Measurements from ENCODE around the gene SNX4.
"Not testable (repeated sequence)": the region's sequence is repeated elsewhere in the genome, so short reads cannot be mapped to it uniquely, and the experiment has no call there.

SNX4 gene

GRCh38 chr3:125414669-125415068 lies 105.3 kb downstream of the SNX4 start:
- no peak overlapping the region for H3K4me3 ChIP-seq (ENCODE audit: low read depth in 1 of 2, low read length in 2 of 2)
- no peak overlapping the region for H3K9ac ChIP-seq (ENCODE audit: low read depth in 1 of 2, low read length in 2 of 2)
- H3K27ac ChIP-seq (ENCODE audit: low read depth, low read length) = no peak overlapping the region
- no peaks in the 10 kb centered on the region for H3K36me3 ChIP-seq (ENCODE audit: control insufficient read depth in 1 of 2, insufficient read depth in 2 of 2, low read length in 2 of 2)
- peaks cover 0 to 5% of the 10 kb centered on the region in 2 donors for H3K9me3 ChIP-seq (ENCODE audit: control insufficient read depth in 1 of 2, low read length in 2 of 2)
- H3K27me3 ChIP-seq (ENCODE audit: control insufficient read depth in 1 of 2, insufficient read depth in 2 of 2, low read length in 2 of 2) = peaks cover 0 to 4% of the 10 kb centered on the region in 2 donors
- no peaks in the 10 kb centered on the region for H3K4me1 ChIP-seq (ENCODE audit: control insufficient read depth in 1 of 2, insufficient read depth in 2 of 2, low read length in 2 of 2)

- Histone ChIP-seq H3K36me3 (ENCODE audit: control insufficient read depth in 1 of 2, insufficient read depth in 2 of 2, low read length in 2 of 2) (no peaks in the 10 kb centered on the region), H3K4me3 (ENCODE audit: low read depth in 1 of 2, low read length in 2 of 2) (no peak overlapping the region), H3K27ac (ENCODE audit: low read depth, low read length) (no peak overlapping the region), H3K9ac (ENCODE audit: low read depth in 1 of 2, low read length in 2 of 2) (no peak overlapping the region), H3K9me3 (ENCODE audit: control insufficient read depth in 1 of 2, low read length in 2 of 2) (no peaks in the 10 kb centered on the region), H3K4me1 (ENCODE audit: control insufficient read depth in 1 of 2, insufficient read depth in 2 of 2, low read length in 2 of 2) (no peaks in the 10 kb centered on the region), H3K27me3 (ENCODE audit: control insufficient read depth in 1 of 2, insufficient read depth in 2 of 2, low read length in 2 of 2) (peaks cover 0 to 4% of the 10 kb centered on the region in 2 donors)
These were observed 109.1 kb downstream of the SNX4 start for GRCh38 chr3:125410922-125411321.

GRCh38 chr3:125406070-125406469 lies 113.9 kb downstream of the SNX4 start:
- no peaks in the 10 kb centered on the region for H3K27me3 ChIP-seq (ENCODE audit: control insufficient read depth in 1 of 2, insufficient read depth in 2 of 2, low read length in 2 of 2)
- H3K4me3 ChIP-seq (ENCODE audit: low read depth in 1 of 2, low read length in 2 of 2) = no peak overlapping the region
- no peaks in the 10 kb centered on the region for H3K9me3 ChIP-seq (ENCODE audit: control insufficient read depth in 1 of 2, low read length in 2 of 2)
- no peak overlapping the region for H3K27ac ChIP-seq (ENCODE audit: low read depth, low read length)
- no peak overlapping the region for H3K9ac ChIP-seq (ENCODE audit: low read depth in 1 of 2, low read length in 2 of 2)
- H3K36me3 ChIP-seq (ENCODE audit: control insufficient read depth in 1 of 2, insufficient read depth in 2 of 2, low read length in 2 of 2) = no peaks in the 10 kb centered on the region
- H3K4me1 ChIP-seq (ENCODE audit: control insufficient read depth in 1 of 2, insufficient read depth in 2 of 2, low read length in 2 of 2) = no peaks in the 10 kb centered on the region

- H3K27ac ChIP-seq (ENCODE audit: low read depth, low read length); H3K9ac ChIP-seq (ENCODE audit: low read depth in 1 of 2, low read length in 2 of 2); H3K9me3 ChIP-seq (ENCODE audit: control insufficient read depth in 1 of 2, low read length in 2 of 2); H3K27me3 ChIP-seq (ENCODE audit: control insufficient read depth in 1 of 2, insufficient read depth in 2 of 2, low read length in 2 of 2); H3K36me3 ChIP-seq (ENCODE audit: control insufficient read depth in 1 of 2, insufficient read depth in 2 of 2, low read length in 2 of 2); H3K4me1 ChIP-seq (ENCODE audit: control insufficient read depth in 1 of 2, insufficient read depth in 2 of 2, low read length in 2 of 2); H3K4me3 ChIP-seq (ENCODE audit: low read depth in 1 of 2, low read length in 2 of 2): not testable (repeated sequence)
These were observed 114.5 kb downstream of the SNX4 start for GRCh38 chr3:125405515-125405914.

GRCh38 chr3:125403789-125404188 lies 116.2 kb downstream of the SNX4 start:
- Histone ChIP-seq H3K4me1 (ENCODE audit: control insufficient read depth in 1 of 2, insufficient read depth in 2 of 2, low read length in 2 of 2) (no peaks in the 10 kb centered on the region), H3K9me3 (ENCODE audit: control insufficient read depth in 1 of 2, low read length in 2 of 2) (no peaks in the 10 kb centered on the region), H3K27me3 (ENCODE audit: control insufficient read depth in 1 of 2, insufficient read depth in 2 of 2, low read length in 2 of 2) (no peaks in the 10 kb centered on the region), H3K36me3 (ENCODE audit: control insufficient read depth in 1 of 2, insufficient read depth in 2 of 2, low read length in 2 of 2) (no peaks in the 10 kb centered on the region), H3K27ac (ENCODE audit: low read depth, low read length) (no peak overlapping the region), H3K9ac (ENCODE audit: low read depth in 1 of 2, low read length in 2 of 2) (no peak overlapping the region), H3K4me3 (ENCODE audit: low read depth in 1 of 2, low read length in 2 of 2) (no peak overlapping the region)

GRCh38 chr3:125402639-125403038 lies 117.4 kb downstream of the SNX4 start:
- no peaks in the 10 kb centered on the region for H3K27me3 ChIP-seq (ENCODE audit: control insufficient read depth in 1 of 2, insufficient read depth in 2 of 2, low read length in 2 of 2)
- H3K36me3 ChIP-seq (ENCODE audit: control insufficient read depth in 1 of 2, insufficient read depth in 2 of 2, low read length in 2 of 2) = no peaks in the 10 kb centered on the region
- no peak overlapping the region for H3K9ac ChIP-seq (ENCODE audit: low read depth in 1 of 2, low read length in 2 of 2)

GRCh38 chr3:125401402-125401801 lies 118.6 kb downstream of the SNX4 start:
- Histone ChIP-seq H3K4me3 (ENCODE audit: low read depth in 1 of 2, low read length in 2 of 2) (no peak overlapping the region), H3K27me3 (ENCODE audit: control insufficient read depth in 1 of 2, insufficient read depth in 2 of 2, low read length in 2 of 2) (no peaks in the 10 kb centered on the region), H3K4me1 (ENCODE audit: control insufficient read depth in 1 of 2, insufficient read depth in 2 of 2, low read length in 2 of 2) (no peaks in the 10 kb centered on the region), H3K9me3 (ENCODE audit: control insufficient read depth in 1 of 2, low read length in 2 of 2) (no peaks in the 10 kb centered on the region), H3K36me3 (ENCODE audit: control insufficient read depth in 1 of 2, insufficient read depth in 2 of 2, low read length in 2 of 2) (no peaks in the 10 kb centered on the region), H3K27ac (ENCODE audit: low read depth, low read length) (no peak overlapping the region), H3K9ac (ENCODE audit: low read depth in 1 of 2, low read length in 2 of 2) (no peak overlapping the region)

More at GRCh38 chr3:125402639-125403038, 117.4 kb downstream of the SNX4 start:
- H3K4me3 ChIP-seq (ENCODE audit: low read depth in 1 of 2, low read length in 2 of 2) = no peak overlapping the region
- H3K27ac ChIP-seq (ENCODE audit: low read depth, low read length) = no peak overlapping the region
- no peaks in the 10 kb centered on the region for H3K4me1 ChIP-seq (ENCODE audit: control insufficient read depth in 1 of 2, insufficient read depth in 2 of 2, low read length in 2 of 2)
- no peaks in the 10 kb centered on the region for H3K9me3 ChIP-seq (ENCODE audit: control insufficient read depth in 1 of 2, low read length in 2 of 2)

GRCh38 chr3:125398952-125399351 lies 121.0 kb downstream of the SNX4 start:
- Histone ChIP-seq H3K9me3 (ENCODE audit: control insufficient read depth in 1 of 2, low read length in 2 of 2) (no peaks in the 10 kb centered on the region), H3K4me1 (ENCODE audit: control insufficient read depth in 1 of 2, insufficient read depth in 2 of 2, low read length in 2 of 2) (no peaks in the 10 kb centered on the region), H3K4me3 (ENCODE audit: low read depth in 1 of 2, low read length in 2 of 2) (no peak overlapping the region), H3K27me3 (ENCODE audit: control insufficient read depth in 1 of 2, insufficient read depth in 2 of 2, low read length in 2 of 2) (no peaks in the 10 kb centered on the region), H3K36me3 (ENCODE audit: control insufficient read depth in 1 of 2, insufficient read depth in 2 of 2, low read length in 2 of 2) (no peaks in the 10 kb centered on the region), H3K27ac (ENCODE audit: low read depth, low read length) (no peak overlapping the region), H3K9ac (ENCODE audit: low read depth in 1 of 2, low read length in 2 of 2) (no peak overlapping the region)

Measured in duodenal mucosa (tissue), 2 donors.